Activated naive CD8-positive, alpha-beta T cell treated with anti-CD3 and anti-CD28 coated beads, Interleukin-2, amount 50 U/mL, for 16 hours (primary cell): Measurements from ENCODE around the gene CFAP97D2.
"Not testable (repeated sequence)": the region's sequence is repeated elsewhere in the genome, so short reads cannot be mapped to it uniquely, and the experiment has no call there.

ENCODE experiments used
- DNase-seq: peaks from one replicate; pipeline ENCODE4 v3.0.0-alpha.2; 2020; ENCODE audit warnings: low read depth, low spot score

CFAP97D2 gene

GRCh38 chr13:114158869-114159666 is 20.0 kb upstream of the CFAP97D2 start:
- not testable (repeated sequence) for DNase-seq

DNA sequence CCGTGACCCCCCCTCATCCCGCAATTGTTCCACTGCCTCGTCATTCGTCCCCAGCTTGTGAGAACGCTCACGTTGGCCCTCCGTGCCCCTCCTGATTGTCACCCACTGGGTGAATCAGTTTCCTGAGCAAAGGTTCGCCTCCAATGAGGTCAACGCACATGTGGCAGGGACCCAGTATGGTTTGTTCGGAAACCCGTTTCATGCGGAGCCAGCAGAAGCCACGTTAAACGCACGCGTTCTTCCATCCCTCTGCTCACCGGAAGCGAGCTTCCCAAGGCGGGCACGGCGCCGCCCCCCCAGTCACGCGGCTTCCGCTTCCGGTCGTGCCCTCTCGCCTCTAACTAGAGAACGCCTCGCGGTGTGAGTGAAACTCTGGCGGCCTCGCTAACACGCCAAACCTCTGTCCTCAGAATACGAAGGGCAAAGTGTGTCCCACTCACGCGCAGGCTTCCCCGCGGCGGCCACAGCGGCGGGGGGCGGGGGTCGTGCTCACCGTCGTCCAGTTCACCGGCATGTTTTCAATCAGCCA is 18.0 kb upstream of the CFAP97D2 start:
- no peak for DNase-seq

DNA sequence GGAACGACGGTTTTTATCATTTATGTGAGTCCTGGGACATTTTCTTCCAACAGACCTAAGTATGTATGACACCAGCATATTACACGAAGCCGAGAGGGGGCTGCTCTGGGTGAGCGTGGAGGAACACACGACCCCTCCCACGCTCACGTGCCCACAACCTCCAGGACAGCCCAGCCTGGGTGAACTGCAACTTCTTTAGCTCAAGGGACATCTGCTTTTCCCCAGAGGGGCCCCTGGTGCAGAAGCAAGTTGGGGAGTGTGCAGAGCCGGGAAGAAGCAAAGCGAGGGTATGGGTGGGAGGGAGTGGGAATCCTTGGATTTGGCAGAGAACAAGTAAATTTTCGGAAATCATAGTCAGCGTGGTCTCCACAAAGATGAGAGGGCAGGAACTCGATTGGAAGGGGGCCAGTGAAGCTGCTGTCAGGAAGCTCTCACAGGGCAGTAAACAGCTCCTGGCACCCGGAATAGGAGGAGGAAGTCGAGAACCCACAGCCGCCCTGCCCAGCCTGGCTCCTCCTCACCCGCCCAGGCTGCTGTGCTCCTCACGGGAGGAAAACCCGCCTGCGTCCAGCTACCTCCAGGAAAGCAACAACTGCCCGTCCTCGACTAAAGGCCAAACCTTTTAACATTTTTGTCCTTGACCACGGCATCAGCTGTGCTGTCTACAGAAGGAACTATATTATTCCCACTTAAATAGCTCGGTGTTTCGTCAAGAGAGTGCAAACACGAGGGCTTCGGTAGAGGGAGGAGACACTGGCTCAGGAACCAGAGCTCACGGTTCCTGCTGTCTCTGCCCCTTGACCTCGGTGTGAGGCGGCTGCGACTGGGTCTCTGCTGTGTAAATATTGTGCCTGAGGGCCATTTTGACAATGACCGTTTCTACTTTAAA is 17.2 kb upstream of the CFAP97D2 start:
- no peak for DNase-seq

GRCh38 chr13:114162533-114162922 is 16.5 kb upstream of the CFAP97D2 start:
- DNase-seq: no peak

- DNase-seq: no peak
Measured at GRCh38 chr13:114164053-114164452, 15.0 kb upstream of the CFAP97D2 start.

DNA sequence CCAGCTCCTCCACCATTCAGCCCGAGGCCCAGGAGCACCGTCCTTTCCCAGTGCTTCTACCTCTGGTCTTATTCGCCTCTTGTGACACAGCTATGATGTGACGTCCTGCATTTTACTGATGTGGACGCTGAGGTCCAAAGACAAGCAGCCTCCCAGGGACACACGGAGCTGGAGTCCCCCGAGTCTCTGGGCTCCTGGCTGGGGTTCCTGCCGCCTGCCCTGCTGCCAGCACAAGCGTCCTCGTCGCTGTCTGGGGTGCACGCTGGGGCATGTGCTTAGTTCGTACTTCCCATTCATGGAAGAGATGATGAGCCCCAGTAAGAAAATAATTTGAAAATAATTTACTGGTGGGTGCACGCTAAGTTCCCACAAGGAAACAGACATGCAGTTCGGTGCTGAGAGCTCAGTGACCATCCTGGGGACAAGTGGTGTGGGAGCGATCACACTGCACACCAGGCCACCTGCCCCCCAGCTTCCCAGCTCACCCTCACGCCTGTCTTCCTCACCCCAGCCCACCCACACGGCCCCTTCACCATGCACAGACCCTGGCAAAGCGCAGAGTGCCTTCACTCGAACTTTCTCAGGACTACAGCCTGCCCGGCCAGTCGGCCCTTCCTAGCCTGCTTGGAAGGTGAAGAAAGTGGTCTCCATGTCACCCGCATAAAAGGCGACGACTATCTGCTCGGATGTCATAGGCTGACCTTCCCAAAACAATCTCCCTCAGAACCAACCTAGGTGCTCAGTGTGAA is 14.2 kb upstream of the CFAP97D2 start:
- DNase-seq: no peak

- DNase-seq: no peak
Measured at GRCh38 chr13:114166381-114167131, 12.5 kb upstream of the CFAP97D2 start.

DNA sequence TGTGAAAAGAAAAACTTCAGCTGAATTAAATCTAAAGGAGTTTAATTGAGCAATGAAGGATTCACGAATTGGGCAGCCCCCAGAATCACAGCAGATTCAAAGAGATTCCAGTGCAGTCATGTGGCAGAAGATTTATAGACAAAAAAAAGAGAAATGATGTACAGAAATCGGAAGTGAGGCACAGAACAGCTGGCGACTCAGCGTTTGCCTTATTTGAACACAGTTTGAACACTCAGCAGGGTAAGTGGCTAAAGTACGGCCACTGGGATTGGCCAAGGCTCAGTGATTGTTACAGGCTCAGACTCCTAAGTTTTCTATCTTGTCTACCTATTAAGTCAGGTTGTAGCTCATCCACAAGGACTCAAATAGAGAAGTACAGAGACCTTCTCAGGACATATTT is 11.6 kb upstream of the CFAP97D2 start:
- DNase-seq: no peak

- no peak for DNase-seq
Measured at GRCh38 chr13:114167885-114168284, 11.2 kb upstream of the CFAP97D2 start.

- no peak for DNase-seq
Measured at GRCh38 chr13:114173272-114173671, 5.8 kb upstream of the CFAP97D2 start.

DNA sequence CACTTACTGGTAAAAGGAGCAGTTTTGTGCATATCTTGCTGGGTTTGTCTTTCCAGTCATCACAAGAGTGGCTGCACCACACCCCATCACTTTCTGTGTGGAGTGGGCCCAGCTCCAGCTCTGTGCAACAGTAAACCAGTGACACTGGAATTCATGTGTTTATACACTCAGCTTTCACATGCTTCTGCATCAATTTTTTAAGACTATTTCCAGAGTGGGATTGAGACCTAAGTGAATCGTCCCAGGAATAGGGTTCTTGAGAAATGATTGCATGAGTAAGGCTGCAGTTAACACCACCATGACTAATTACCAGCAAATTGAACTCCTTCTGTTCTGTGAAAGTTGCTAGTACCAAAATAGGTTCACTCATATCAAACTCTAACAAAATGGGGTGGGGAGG is 5.3 kb upstream of the CFAP97D2 start:
- no peak for DNase-seq

- DNase-seq: no peak
Measured at GRCh38 chr13:114174529-114174961, 4.5 kb upstream of the CFAP97D2 start.

GRCh38 chr13:114176359-114176902 is 2.6 kb upstream of the CFAP97D2 start:
- DNase-seq: not testable (repeated sequence)

- DNase-seq: no peak
Measured at GRCh38 chr13:114177245-114178010, 1.6 kb upstream of the CFAP97D2 start.

GRCh38 chr13:114185182-114185971 is 6.3 kb downstream of the CFAP97D2 start:
- DNase-seq: no peak

- no peak for DNase-seq
Measured at GRCh38 chr13:114194853-114195252, 15.8 kb downstream of the CFAP97D2 start.

GRCh38 chr13:114196629-114197028 is 17.6 kb downstream of the CFAP97D2 start:
- no peak for DNase-seq

DNA sequence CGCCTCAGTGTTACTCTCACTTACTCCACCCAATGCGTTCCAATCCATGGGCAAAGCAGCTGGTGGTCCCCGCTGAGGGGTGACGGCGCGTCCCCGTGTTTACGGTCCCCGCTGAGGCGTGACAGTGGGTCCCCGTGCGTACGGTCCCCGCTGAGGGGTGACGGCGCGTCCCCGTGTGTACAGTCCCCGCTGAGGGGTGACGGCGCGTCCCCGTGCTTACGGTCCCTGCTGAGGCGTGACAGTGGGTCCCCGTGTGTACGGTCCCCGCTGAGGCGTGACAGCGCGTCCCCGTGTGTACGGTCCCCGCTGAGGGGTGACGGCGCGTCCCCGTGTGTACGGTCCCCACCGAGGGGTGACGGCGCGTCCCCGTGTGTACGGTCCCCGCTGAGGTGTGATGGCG is 19.5 kb downstream of the CFAP97D2 start:
- DNase-seq: no peak

GRCh38 chr13:114199526-114199925 is 20.5 kb downstream of the CFAP97D2 start:
- not testable (repeated sequence) for DNase-seq
